ENCODE results near the gene RER1.

- TF ChIP-seq EP300 (IDR thresholded peaks at IDR 0.05) (no peak), CTCF (IDR thresholded peaks at IDR 0.05) (no peak)
Measured at GRCh38 chr1:2412395-2412772, 20.7 kb downstream of the RER1 start, which contains the start of gene PEX10.
